Measurements from ENCODE around the gene CLTA. TPM values are rescaled to one million over a fixed set of nuclear protein-coding genes. Genes with fewer than 3 reads are reported as not detected.
A peak's percentile ranks its signal among the peaks of the same experiment; 100 is the strongest.
"Not testable (repeated sequence)": the region's sequence is repeated elsewhere in the genome, so short reads cannot be mapped to it uniquely, and the experiment has no call there.

CLTA gene
- total RNA-seq, 1 donor from 2014 or later: 243 TPM

DNA sequence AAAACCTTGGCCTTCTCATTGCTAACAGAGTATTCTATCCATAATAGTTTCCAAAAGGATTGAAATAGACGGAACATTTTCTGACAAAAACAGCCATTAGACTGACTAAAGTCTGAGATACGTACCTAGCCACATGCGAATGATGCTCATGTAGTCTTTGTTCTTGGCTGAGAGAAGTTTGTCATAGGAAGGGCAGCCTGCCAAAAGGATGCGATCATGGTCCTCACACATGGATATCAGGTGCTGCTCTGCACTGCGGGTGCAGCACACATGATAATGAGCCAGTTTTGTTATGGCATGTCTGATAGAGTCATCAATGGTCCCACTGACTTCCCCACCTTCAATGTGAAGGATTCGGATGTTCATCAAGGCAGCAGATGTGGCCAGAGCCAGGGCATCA is 55.2 kb downstream of the CLTA start:
- Mint-ChIP-seq H3K27me3 (ENCODE audit: low read depth) (no peaks in the 10 kb centered on the region), H3K4me1 (ENCODE audit: low read depth) (peaks cover 3% of the 10 kb centered on the region), H3K4me3 (ENCODE audit: unreplicated experiment) (no peak overlapping the region), H3K9me3 (ENCODE audit: low read depth) (no peaks in the 10 kb centered on the region), H3K27ac (ENCODE audit: unreplicated experiment) (no peak overlapping the region), H3K36me3 (ENCODE audit: low read depth) (peaks cover 13% of the 10 kb centered on the region)
- TF ChIP-seq, protein P1, sequence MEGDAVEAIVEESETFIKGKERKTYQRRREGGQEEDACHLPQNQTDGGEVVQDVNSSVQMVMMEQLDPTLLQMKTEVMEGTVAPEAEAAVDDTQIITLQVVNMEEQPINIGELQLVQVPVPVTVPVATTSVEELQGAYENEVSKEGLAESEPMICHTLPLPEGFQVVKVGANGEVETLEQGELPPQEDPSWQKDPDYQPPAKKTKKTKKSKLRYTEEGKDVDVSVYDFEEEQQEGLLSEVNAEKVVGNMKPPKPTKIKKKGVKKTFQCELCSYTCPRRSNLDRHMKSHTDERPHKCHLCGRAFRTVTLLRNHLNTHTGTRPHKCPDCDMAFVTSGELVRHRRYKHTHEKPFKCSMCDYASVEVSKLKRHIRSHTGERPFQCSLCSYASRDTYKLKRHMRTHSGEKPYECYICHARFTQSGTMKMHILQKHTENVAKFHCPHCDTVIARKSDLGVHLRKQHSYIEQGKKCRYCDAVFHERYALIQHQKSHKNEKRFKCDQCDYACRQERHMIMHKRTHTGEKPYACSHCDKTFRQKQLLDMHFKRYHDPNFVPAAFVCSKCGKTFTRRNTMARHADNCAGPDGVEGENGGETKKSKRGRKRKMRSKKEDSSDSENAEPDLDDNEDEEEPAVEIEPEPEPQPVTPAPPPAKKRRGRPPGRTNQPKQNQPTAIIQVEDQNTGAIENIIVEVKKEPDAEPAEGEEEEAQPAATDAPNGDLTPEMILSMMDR (IDR thresholded peaks at IDR 0.05): no peak
- no peak for DNase-seq (ENCODE audit: low spot score)

DNA sequence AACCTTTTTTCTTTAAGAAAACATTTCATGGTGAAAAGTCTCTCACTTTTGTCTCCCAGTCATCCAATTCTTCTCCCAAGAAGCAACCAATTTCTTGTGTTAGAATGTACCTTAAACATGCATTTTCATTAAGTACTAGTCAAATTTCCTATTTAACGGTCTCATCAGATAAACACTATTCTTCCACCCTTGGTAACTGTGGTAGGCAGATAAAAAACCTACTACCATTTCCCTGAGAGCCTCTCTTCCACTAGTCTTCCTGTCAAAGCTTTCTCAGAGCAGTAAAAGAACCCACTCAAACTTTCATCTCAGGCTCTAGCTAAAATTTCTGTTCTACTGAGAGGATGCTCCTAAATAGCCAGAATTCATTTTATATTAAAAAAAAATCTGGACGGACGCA is 56.6 kb downstream of the CLTA start:
- DNase-seq (ENCODE audit: low spot score): no peak
- H3K4me1 Mint-ChIP-seq (ENCODE audit: low read depth): peaks cover 3% of the 10 kb centered on the region

DNA sequence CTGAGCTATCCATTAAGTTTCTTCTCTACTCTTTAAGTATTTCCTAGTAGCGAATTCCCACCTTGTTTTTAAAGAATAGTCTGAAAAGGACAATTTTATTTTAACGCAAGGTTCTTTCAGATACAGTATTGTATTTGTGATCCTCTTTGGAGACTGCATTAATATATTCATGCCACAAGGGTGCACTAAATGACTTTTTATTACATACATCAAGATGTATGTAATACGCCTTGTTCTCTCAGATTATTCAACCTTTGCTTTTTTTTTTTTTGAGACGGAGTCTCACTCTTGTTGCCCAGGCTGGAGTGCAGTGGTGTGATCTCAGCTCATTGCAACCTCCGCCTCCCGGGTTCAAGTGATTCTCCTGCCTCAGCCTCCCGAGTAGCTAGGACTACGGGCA is 57.3 kb downstream of the CLTA start:
- not testable (repeated sequence) for DNase-seq (ENCODE audit: low spot score); H3K9me3 Mint-ChIP-seq (ENCODE audit: low read depth); H3K4me1 Mint-ChIP-seq (ENCODE audit: low read depth); H3K27me3 Mint-ChIP-seq (ENCODE audit: low read depth); H3K4me3 Mint-ChIP-seq (ENCODE audit: unreplicated experiment)
- TF ChIP-seq, protein P1 (IDR thresholded peaks at IDR 0.05): peak; percentile 80
- H3K36me3 Mint-ChIP-seq (ENCODE audit: low read depth): peaks cover 11% of the 10 kb centered on the region
- peak overlapping the region; percentile 61 for H3K27ac Mint-ChIP-seq (ENCODE audit: unreplicated experiment)

More for the DNA sequence above, 56.6 kb downstream of the CLTA start:
- Mint-ChIP-seq H3K36me3 (ENCODE audit: low read depth) (peaks cover 11% of the 10 kb centered on the region), H3K27me3 (ENCODE audit: low read depth) (no peaks in the 10 kb centered on the region), H3K9me3 (ENCODE audit: low read depth) (no peaks in the 10 kb centered on the region), H3K4me3 (ENCODE audit: unreplicated experiment) (no peak overlapping the region), H3K27ac (ENCODE audit: unreplicated experiment) (no peak overlapping the region)
- TF ChIP-seq, protein P1 (IDR thresholded peaks at IDR 0.05): no peak

DNA sequence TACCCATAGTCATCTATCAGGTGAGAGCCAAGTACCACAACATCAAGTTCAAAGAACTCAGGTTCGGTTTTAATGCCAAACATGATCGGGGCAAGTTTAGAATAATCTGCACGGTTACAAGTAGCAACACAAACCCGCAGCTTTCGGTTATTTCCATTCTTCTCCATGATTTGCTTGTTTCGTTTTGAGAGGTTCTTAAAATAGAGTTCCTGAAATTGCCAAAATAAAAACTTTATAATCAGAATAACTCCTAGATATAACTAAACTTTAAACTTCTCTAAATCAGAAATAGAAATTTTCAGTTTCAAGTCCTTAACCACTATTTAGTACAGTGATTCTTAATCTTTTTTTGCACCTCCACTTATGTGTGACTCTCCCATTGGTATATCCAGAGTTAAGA is 58.5 kb downstream of the CLTA start:
- Mint-ChIP-seq H3K4me1 (ENCODE audit: low read depth) (peaks cover 3% of the 10 kb centered on the region), H3K27ac (ENCODE audit: unreplicated experiment) (no peak overlapping the region), H3K9me3 (ENCODE audit: low read depth) (no peaks in the 10 kb centered on the region), H3K4me3 (ENCODE audit: unreplicated experiment) (no peak overlapping the region), H3K27me3 (ENCODE audit: low read depth) (no peaks in the 10 kb centered on the region), H3K36me3 (ENCODE audit: low read depth) (peaks cover 8% of the 10 kb centered on the region)
- DNase-seq (ENCODE audit: low spot score): no peak
- TF ChIP-seq, protein P1 (IDR thresholded peaks at IDR 0.05): no peak

DNA sequence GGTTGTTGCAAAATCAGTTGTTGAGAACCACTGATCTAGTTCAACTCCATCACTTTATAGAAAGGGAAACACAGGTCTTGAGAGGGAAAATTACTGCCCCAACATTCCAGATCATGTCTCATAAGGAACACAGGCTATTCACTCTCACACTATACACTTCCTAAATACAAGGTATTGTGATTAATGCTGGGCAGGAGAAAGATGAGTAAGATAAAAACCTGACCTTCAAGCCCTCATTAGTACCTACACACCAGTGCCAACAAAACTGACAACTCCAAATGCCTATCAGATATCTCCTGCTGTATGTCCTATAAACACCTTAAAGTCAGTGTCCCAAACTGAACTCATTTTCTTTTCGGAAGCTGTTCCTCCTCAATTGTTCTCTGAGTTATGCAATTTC is 59.4 kb downstream of the CLTA start:
- H3K4me1 Mint-ChIP-seq (ENCODE audit: low read depth): peaks cover 3% of the 10 kb centered on the region
- no peaks in the 10 kb centered on the region for H3K9me3 Mint-ChIP-seq (ENCODE audit: low read depth)
- DNase-seq (ENCODE audit: low spot score): no peak
- H3K36me3 Mint-ChIP-seq (ENCODE audit: low read depth): peaks cover 8% of the 10 kb centered on the region
- TF ChIP-seq, protein P1 (IDR thresholded peaks at IDR 0.05): no peak
- H3K27ac Mint-ChIP-seq (ENCODE audit: unreplicated experiment): no peak overlapping the region
- H3K27me3 Mint-ChIP-seq (ENCODE audit: low read depth): no peaks in the 10 kb centered on the region
- no peak overlapping the region for H3K4me3 Mint-ChIP-seq (ENCODE audit: unreplicated experiment)
